HT1080 (cell line): ENCODE measurements around the gene STARD7. TPM values are rescaled to one million over a fixed set of nuclear protein-coding genes. Genes with fewer than 3 reads are reported as not detected.
"Not testable (repeated sequence)": the region's sequence is repeated elsewhere in the genome, so short reads cannot be mapped to it uniquely, and the experiment has no call there.

Source experiments
- DNase-seq: peaks from one replicate; pipeline ENCODE4 v3.0.0-alpha.2; 2015; ENCODE audit warnings: low read depth
- total RNA-seq: library from RNA; depleted of rRNA; stranded (reverse); fragments of >200 nt; shearing (Covaris generic); gene quantifications from 2 replicates; pipeline ENCODE4 v1.2.3, GENCODE V29; 2014

Gene STARD7
- total RNA-seq, 1 experiment from 2014 or later = 153 TPM

DNA sequence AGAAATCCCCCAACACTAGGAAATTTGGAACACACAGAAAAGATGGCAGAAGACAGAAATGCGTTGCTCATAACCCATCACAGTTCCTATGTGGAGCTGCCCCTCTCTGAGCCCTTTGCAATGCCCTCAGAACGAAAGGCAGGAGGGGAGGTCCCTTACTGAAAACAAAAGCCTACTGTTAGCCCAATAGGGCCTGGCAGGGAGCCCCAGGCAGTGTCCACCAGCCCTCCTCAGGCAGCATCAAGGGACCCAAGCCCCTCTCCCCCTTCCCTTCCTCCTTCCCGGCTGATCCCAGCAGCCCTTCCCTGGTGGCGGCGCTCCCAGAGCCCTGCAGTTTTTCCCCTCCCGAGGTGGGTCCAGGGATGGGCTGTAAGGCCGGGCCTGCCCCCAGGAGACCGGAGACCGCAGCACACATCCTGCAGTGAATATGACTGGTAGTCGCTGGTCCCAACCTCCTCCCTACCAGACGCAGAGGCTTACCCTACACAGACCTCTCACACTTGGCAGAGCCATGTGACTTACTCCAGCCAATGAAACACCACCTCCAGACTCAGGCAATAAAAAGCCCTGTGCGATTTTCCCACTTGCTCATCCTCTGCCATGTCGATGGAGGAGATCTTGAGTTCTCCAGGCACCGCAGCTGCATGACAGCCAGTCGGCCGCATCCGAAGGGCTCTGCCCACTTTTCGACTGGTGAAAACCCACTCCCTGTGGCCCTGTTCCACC, 44.0 kb downstream of the STARD7 start:
- DNase-seq = no peak

DNA sequence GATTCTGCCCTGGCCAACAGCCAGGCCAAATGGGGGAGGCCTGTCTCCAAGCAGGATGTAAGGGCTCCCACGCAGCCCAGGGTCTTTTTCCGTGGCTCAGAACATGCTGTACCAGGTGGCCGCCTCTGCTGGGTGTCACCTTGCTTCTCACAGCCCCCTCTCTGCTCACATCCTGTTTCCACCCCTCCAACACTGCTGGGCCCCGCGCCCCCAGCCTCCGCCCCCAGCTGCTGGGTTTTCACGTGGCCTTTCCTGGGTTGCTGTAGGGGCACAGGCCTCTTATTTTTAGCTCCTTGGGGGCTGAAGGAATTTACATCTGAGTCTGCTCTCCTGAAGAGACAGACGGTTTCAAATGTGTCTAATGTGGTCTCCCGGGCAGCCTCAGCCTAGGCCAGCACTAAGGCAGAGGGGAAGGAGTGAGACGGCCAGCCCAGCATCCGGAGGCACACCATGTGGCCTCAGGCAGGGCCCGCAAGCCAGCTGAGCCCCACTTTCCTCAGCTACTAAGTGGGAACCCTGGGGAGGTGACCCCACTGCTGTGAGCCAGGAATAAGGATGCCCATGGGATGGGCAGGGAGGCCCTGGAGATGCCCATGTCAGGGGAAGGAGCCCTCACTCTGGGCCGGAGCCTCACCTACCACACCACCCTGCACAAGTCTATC, 44.7 kb downstream of the STARD7 start:
- DNase-seq = no peak

DNA sequence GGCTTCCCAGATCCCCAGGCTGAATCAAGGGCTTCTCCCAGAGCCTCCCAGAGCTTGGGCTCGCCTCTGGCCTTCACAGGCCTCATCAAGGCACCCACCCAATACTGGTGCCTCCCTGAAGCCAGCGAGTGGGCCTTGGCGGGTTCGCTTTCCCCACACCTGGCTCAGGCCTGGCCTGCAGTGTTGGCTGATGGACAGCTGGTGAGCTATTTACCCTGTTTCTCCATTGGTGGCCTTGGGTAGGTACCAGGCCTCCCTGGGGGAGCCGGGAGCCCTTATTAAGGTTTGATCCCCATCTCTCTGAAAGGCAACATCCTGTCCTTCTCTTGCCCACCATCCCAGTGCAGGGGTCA, 45.2 kb downstream of the STARD7 start:
- no peak for DNase-seq

DNA sequence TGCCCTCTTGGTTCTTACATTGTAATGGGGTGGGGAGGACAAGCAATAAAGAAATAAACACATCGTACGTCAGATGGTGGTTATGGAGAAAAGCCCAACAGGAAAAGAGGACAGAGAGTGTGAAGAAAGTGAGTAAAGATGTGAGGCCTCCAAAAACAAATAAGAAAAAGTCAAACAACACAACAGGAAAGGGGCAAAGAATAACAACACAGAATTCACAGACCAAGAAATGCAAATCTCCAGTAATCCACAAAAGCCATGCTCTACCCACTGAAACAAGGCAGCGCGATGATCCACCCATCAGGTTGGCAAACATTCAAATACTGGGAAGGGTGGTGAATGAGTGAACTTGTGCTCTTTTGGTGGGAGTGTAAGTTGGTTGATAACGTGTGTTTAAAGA, 46.7 kb downstream of the STARD7 start:
- DNase-seq = no peak

DNA sequence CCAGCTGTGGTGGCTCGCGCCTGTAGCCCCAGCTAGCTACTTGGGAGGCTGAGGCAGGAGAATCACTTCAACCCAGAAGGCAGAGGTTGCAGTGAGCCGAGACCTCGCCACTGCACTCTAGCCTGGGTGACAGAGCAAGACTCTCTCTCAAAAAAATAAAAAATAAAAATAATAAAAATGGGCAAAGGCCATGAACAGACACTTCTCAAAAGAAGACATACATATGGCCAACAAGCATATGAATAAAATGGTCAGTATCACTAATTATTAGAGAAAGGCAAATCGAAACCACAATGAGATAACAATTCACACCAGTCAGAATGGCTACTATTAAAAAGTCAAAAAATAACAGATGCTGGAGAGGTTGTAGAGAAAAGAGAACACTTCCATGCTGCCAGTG, 48.3 kb downstream of the STARD7 start:
- not testable (repeated sequence) for DNase-seq

DNA sequence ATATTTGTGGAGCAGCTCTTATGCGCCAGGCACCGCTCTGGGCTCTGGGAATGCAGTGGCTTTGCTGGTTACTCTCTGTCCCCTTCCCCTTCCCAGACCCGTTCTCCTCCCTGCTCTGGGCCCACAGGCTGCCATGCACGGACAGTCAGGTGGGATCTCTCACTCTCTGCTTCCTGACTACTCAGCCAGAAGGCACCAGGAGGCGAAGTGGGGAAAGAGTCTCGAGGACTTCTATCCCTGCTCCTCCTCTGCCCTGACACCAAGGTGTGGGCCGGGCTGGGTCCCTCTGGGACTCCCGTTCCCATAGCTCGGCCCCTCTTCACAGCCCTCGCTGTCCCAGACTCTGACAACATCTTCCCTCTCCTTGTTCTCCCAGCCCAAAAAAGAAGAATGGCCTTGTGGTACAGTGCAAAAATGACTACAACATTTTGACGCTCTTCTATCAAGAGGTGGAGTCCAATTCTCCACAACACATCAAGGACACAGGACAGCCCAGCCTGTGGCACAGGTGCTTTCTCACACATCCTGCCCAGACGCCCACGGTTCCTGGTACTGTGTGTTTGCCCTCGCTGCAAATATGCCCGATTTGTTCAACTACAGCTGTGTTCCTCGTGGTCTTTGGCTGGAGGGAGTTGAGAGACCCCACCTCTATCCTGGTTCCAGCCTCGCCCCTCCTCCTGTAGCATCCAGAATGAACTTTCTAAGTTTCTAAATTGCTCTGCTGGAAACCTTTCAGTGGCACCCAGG, 49.4 kb downstream of the STARD7 start:
- no peak for DNase-seq

DNA sequence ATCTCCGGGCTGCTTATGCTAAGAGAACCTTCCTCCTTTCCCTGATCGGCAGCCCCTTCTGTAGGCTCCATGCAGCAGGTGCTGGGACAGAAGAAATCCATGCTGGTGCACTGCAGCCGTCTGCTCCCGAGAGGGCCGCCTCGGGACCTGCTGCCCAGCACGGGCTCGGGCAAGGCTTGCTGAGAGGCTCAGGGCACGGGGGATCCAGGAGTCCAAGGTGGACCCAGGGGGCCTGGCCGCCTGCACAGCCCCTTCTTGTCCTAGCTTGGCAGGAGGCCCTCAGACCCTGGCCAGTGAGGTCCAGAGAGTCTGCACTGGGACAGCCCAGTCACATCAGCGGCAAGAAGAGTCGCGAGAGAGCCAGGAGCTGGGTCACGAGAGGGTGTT, 50.1 kb downstream of the STARD7 start:
- DNase-seq = no peak

DNA sequence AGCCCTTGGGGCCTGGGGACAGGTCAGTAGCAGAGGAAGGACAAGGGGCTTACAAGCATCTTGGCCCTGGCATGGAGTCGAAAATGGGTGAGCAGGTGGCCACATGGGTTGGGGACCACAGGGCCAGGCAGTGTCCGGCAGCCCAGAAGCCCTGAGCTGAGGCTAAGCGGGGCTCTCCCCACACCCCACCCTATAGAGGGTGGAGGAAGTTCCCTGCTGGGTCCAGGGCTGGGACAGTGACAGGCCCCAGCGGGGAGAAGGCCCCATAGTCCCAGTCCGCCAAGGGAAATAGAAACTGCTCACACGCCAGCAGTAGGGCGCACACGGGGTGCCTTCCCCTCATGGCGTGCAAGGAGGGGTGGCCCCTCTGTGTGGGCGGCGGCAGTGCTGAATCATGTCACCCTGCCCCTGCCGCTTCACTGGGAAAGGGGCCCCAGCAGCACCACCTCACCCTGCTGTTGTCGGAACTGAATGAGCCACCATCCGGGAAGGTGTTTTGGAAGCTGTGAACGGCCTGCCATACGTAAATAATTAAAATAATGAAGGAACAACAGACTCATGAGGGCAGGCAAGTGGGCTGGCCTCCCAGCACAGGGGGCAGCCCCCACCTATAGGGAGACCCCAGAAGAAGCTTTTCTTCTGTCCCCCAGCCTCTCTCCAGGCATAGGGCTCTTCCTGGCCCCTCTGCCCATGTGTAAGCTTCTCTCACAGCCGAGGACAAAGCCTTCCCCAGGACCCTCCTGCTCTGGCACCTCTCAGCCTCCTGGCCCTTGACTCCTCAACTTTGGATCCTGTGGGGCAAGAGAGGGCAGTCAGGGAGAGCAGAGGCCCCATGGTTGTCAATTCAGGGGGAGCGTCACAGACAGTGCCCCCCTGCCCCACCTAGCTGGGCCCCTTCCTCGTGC, 50.7 kb downstream of the STARD7 start:
- no peak for DNase-seq

DNA sequence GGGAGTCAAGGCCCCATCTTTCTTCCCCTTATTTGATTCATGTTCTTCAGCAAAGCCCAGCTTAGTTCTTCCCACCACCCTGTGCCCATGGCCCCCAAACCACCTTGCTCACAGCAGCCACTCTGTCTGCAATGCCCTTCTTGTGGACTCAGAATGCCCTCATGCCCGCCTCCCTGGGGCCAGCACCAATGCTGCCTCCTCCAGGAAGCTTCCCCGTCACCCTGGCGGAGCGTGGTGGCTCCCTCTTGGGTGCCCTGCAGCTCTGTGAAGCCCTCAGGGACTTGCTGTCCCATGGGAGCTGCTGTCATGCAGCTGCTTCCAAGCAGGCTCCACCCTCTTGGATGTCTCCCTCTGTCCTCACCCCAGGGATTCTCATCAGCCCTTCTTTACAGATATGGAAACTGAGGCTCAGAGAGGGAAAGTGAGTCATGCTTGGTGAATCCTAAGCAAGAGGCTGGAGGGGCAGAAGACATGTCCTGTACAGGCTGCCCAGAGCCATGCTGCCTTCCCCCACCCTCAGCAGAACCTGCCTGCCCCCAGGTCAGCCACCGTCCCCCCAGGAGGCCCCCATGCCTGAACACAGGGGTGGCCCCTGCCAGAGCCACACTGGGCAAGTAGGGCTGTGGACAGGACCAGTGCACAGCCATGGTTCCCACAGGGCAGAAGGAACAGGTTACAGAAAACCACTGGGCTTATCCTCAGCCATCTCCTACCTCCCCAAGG, 51.5 kb downstream of the STARD7 start:
- no peak for DNase-seq

DNA sequence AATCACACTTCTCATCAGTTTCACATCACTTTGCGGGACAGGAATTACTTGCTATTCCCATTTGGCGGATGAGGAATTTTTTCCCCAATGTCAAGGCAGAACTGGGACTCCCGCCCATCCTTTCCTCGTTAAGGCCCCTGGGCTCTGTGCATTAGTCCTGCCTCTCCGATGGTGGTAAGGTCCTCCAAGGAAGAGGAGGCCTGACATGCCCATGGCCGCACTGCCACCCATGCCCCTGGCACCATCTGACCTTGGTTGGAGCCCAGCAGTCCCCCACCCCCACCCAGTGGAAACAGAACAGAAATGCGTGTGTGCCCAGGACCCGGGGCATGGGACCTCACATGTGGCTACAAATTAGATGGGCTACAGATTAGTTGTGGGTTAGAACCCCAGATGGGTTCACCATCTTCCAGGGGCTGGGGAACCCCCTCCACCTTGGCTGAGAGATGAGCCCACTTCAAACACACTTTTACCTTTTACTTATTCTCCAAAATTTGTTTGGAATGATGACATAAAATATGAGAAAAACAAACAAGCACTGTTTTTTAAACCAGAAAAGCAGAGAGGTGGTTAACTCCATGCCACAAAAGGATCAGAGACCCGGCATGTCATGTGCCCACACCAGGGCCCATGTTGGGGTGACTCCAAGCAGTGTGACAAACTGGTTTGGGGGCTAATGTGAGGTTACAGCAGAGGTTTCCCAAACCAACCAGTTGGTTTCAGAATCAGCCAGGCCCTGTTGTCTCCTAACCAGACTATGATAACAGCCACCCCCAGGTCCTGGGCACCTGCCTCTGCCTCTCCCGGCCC, 52.4 kb downstream of the STARD7 start:
- no peak for DNase-seq

DNA sequence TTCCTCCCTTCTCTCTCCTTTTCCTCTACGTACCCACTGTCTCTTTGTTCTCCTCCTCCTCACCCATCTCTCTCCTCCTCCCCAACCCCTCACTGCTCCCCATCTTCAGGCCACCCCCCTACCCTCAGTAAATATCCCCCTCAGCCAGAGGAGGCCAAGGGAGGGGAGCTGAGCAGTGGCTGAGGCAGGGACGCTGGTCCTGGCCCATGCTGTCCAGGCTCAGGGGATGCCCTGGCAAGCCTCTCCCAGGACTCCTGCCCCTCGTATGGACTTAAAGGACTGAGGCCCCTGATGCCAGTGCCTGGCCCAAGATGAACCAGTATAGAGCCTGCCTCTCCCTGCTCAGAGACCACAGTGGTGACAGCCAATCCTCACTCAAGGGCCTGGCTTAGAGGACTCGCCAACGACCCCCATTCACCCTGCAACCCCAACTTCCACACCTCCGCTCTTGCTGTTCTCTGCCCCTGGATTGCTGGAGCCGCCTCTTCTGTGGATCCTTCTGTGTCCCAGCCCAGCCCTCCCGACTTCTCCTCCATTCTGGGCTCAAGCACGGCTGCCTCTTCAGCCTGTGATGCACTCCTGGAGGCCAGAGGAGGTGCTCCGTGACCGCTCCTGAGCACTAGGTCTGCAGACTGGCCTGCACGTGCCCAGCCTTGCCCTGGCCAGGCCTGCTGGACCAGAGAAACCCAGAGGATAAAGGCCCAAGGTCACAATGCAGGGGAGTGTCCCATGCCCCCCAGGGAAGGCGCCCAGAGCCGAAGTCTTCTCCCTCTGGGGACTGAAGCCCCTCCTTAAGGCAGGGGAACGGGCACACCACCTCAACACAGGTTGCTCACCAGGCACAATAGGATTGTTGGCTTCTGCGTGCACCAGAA, 53.9 kb downstream of the STARD7 start:
- no peak for DNase-seq

DNA sequence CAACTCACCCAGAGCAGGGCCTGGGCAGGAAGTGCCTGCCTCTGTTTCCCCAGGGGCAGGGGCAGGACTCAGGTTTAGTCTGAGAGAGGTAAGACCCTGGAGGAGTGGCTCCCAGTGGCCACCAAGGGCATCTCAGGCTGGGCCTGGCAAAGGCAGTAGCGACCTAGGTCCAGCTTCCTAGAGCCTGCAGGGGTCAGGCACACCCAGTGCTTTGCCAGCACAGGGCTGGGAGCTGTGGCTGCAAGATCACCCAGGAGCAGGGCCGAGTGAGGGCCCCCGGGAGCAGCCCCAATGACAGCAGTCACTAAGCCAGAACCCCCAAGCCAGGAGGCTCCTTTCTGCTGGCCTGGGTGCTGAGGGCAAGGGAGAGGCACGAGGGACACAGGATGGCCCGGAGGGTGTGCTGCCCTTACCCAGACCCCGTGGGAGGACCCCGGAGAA, 54.6 kb downstream of the STARD7 start:
- no peak for DNase-seq

DNA sequence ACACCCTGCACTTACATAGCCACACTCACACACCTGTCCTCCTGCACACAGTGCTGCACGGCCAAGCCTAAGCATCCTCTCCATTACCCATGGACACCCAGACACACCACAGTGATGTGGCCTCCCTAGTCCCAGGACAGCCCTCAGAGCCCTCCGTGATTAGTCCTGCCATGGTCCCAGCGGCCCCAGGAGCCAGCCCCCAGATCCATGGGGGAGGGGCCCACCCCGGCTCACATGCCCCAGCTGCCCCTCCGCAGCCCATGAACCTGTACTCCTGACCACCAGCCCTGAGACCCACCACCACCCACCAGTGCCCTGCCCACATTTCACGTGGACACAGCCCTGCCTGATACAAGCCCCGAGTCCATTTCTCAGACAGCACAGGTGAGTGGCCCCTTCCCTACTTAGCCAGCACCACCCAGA, 55.3 kb downstream of the STARD7 start:
- DNase-seq = no peak

DNA sequence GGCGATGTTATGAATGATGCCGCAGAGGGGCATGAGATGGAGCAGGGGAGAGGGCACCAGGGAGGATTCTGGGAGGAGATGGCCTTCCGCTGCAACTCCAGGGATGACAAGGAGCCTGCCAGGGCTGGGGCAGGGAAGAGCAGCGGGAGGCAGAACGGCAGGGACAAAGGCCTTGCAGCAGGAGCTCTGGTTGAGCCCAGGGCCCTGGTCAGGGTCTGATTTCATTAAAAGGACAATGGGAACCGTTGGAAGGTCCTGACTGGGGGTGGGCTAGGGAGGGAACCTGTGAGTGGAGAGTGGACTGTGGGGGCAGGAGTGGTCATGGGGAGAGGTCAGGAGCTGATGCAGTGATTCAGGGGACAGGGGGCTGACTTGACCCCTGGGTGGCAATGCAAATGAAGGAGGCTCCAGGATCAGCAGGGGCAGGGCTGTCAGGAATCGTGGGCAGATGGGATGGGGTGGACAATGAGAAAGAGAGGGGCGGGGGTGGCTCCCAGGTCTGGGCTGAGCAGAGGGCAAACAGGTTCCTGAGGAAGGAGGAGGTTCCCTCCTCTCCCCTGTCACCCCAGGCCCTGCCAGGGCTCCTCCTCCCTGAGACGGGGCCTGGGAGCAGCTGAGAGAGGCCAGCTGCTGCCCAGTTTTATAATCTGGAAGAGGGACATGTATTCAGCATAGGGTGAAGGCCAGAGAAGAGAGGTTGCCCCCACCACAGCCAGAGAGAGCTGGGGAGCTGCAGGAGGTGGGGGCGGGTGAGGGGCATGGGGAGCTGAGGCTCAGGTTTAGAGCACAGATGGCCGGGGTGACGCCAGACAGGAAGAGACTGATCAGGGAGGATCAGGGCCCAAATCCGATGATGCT, 56.1 kb downstream of the STARD7 start:
- DNase-seq = no peak

DNA sequence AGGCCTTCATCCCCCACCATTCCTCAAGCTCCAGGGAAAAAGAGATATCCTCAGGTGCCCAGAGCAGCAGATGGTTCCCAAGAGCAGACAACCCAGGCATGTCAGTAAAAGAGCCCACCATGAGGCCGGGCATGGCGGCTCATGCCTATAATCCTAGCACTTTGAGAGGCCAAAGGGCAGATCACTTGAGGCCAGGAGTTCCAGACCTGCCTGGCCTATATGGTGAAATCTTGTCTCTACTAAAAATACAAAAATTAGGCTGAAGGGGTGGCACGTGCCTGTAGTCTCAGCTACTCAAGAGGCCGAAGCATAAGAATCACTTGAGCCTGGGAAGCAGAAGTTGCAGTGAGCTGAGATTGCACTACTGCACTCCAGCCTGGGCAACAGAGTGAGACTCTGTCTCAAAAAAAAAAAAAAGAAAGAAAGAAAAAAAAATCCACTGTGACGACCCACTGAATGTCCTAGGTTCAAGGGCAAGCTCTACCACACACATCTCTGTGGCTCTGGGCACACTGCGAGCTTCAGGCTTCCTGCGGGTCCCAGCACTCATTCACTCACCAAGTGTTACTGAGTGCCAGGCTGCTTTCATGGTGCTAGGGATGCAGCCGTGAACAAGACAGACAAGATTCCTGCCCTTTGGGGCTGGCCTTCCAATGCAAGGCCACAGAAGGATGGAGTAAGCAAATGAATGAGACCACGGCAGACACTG, 56.9 kb downstream of the STARD7 start:
- DNase-seq = no peak

DNA sequence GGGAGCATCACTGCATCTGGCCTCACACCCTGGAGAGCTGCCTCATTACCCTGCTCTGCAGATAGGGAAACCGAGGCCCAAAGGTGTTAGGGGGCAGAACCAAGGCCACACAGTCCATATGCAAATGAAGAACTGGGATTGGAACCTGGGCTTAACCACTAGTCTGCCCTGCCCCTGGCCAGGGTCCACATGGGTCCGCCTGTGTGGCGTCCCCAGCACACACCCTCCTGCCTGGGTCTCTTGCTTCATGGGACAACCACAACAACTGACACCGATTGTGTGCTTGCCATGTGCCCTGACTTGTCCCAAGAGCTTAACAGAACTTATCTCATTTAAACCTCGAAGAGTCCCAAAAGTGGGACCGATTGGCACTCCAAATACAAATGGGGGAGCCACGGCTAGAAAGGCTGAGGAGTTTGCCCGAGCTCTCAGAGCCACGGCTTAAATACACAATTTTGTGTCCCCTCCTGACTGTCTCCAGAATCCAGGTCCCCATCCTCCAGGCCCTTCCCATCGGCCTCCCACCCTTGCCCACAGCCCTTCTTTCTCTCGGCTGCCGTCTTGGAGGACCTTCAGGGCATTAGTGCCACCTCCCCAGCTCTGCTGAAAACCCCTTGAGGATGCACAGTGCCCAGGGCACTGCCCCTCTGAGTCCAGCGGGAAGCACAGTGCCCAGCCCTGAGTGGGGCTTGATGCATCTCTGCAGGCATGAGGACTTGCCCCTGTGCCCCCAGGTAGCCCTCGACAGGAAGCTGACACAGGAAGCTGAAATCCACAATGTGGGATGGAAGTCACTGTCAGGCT, 57.6 kb downstream of the STARD7 start:
- no peak for DNase-seq
